Uterus (tissue), 2 donors: ENCODE results near the gene ASXL3.

ENCODE experiments used
- CTCF ChIP-seq, 4 experiments: fragments of 200-600 bp in 2 of 4; fragments of 450-650 bp in 2 of 4; sonication (generic) in 2 of 4; IDR thresholded peaks; one replicate each; pipeline ENCODE4 v1.5.1; 2016 to 2019; ENCODE audit warnings: antibody characterized with exemption in 4 of 4, mild to moderate bottlenecking in 2 of 4, moderate library complexity in 1 of 4
- POLR2A ChIP-seq, 2 donors: fragments of 450-650 bp; IDR thresholded peaks; one replicate each; pipeline ENCODE4 v1.6.1; 2016; ENCODE audit warnings: antibody characterized with exemption in 2 of 2, mild to moderate bottlenecking in 1 of 2, moderate library complexity in 1 of 2

GRCh38 chr18:33567705-33568104, 10.3 kb upstream of the ASXL3 start:
- TF ChIP-seq CTCF (IDR thresholded peaks at IDR 0.05) (no peak), POLR2A (IDR thresholded peaks at IDR 0.05) (no peak)
